A673 (cell line): ENCODE data around the gene AKAP4.

ENCODE experiments used
- CTCF ChIP-seq: fragments of 300-800, 200-600 bp; sonication (generic); conservative IDR thresholded peaks from 2 replicates; pipeline ENCODE4 v1.5.1; 2017; ENCODE audit warnings: low read depth, mild to moderate bottlenecking, antibody characterized with exemption, low read length, moderate library complexity, mixed read lengths
- EZH2 ChIP-seq: fragments of 200-600 bp; sonication (generic); IDR thresholded peaks from 2 replicates; pipeline ENCODE4 v1.6.1; 2017; ENCODE audit warnings: borderline replicate concordance, low read depth, mild to moderate bottlenecking, mixed read lengths, antibody characterized with exemption, low read length; ENCODE audit not compliant: poor library complexity, severe bottlenecking

GRCh38 chrX:50183891-50184290 is 16.9 kb downstream of the AKAP4 start:
- TF ChIP-seq CTCF (no peak), EZH2 (no peak)
